ENCODE results near the gene TEX38.

TEX38 gene

GRCh38 chr1:46676531-46676930, 4.9 kb downstream of the TEX38 start (continued):
- TF ChIP-seq CREB5 (CRISPR knock-in tag; IDR thresholded peaks at IDR 0.05; ENCODE audit: low read depth) (no peak), PATZ1 (CRISPR knock-in tag; IDR thresholded peaks at IDR 0.05; ENCODE audit: borderline replicate concordance) (no peak), PPARA (CRISPR knock-in tag; IDR thresholded peaks at IDR 0.05; ENCODE audit: borderline replicate concordance) (no peak), ARNTL (CRISPR knock-in tag; IDR thresholded peaks at IDR 0.05; ENCODE audit: borderline replicate concordance, low read depth) (no peak)

- no peak for ATAC-seq
- no peak for TF ChIP-seq ZFP3 (CRISPR knock-in tag; IDR thresholded peaks at IDR 0.05)
- no peak for TF ChIP-seq ZNF565 (CRISPR knock-in tag; conservative IDR thresholded peaks at IDR 0.05; ENCODE audit: low read depth)
- TF ChIP-seq ZNF70 (CRISPR knock-in tag; IDR thresholded peaks at IDR 0.05) = no peak
- TF ChIP-seq ZC3H10 (CRISPR knock-in tag; IDR thresholded peaks at IDR 0.05) = no peak
- TF ChIP-seq TSHZ2 (CRISPR knock-in tag; IDR thresholded peaks at IDR 0.05) = no peak
- no peak for TF ChIP-seq ZFP30 (CRISPR knock-in tag; IDR thresholded peaks at IDR 0.05)
- TF ChIP-seq GLIS3 (CRISPR knock-in tag; IDR thresholded peaks at IDR 0.05) = no peak
- no peak for TF ChIP-seq CSRNP3 (CRISPR knock-in tag; IDR thresholded peaks at IDR 0.05)
- TF ChIP-seq PPARA (CRISPR knock-in tag; IDR thresholded peaks at IDR 0.05; ENCODE audit: borderline replicate concordance) = no peak
- no peak for TF ChIP-seq ARNTL (CRISPR knock-in tag; IDR thresholded peaks at IDR 0.05; ENCODE audit: borderline replicate concordance, low read depth)
- TF ChIP-seq TOX (CRISPR knock-in tag; IDR thresholded peaks at IDR 0.05; ENCODE audit: borderline replicate concordance) = no peak
- TF ChIP-seq CREB5 (CRISPR knock-in tag; IDR thresholded peaks at IDR 0.05; ENCODE audit: low read depth) = no peak
- TF ChIP-seq POU6F1 (CRISPR knock-in tag; IDR thresholded peaks at IDR 0.05; ENCODE audit: borderline replicate concordance, low read depth) = no peak
- TF ChIP-seq SNAI2 (CRISPR knock-in tag; IDR thresholded peaks at IDR 0.05) = no peak
- no peak for TF ChIP-seq ISL1 (CRISPR knock-in tag; IDR thresholded peaks at IDR 0.05)
- TF ChIP-seq OSR1 (CRISPR knock-in tag; IDR thresholded peaks at IDR 0.05) = no peak
Observed at GRCh38 chr1:46677339-46677738, 5.7 kb downstream of the TEX38 start.

GRCh38 chr1:46679789-46680573, 8.3 kb downstream of the TEX38 start:
- no peak for TF ChIP-seq ESRRG (CRISPR knock-in tag; IDR thresholded peaks at IDR 0.05)
- no peak for TF ChIP-seq BACH2 (CRISPR knock-in tag; IDR thresholded peaks at IDR 0.05; ENCODE audit: borderline replicate concordance)
- TF ChIP-seq ZFP30 (CRISPR knock-in tag; IDR thresholded peaks at IDR 0.05) = no peak
- no peak for TF ChIP-seq CSDC2 (CRISPR knock-in tag; IDR thresholded peaks at IDR 0.05)
- TF ChIP-seq GLIS3 (CRISPR knock-in tag; IDR thresholded peaks at IDR 0.05) = no peak
- TF ChIP-seq ISL1 (CRISPR knock-in tag; IDR thresholded peaks at IDR 0.05) = no peak
- no peak for TF ChIP-seq OSR1 (CRISPR knock-in tag; IDR thresholded peaks at IDR 0.05)
- TF ChIP-seq TSHZ2 (CRISPR knock-in tag; IDR thresholded peaks at IDR 0.05) = no peak
- ATAC-seq = no peak

Data from SK-N-SH treated with all-trans-retinoic acid at 6 μM for 48 hours (cell line).